ENCODE data around the gene NTN3.

DNA sequence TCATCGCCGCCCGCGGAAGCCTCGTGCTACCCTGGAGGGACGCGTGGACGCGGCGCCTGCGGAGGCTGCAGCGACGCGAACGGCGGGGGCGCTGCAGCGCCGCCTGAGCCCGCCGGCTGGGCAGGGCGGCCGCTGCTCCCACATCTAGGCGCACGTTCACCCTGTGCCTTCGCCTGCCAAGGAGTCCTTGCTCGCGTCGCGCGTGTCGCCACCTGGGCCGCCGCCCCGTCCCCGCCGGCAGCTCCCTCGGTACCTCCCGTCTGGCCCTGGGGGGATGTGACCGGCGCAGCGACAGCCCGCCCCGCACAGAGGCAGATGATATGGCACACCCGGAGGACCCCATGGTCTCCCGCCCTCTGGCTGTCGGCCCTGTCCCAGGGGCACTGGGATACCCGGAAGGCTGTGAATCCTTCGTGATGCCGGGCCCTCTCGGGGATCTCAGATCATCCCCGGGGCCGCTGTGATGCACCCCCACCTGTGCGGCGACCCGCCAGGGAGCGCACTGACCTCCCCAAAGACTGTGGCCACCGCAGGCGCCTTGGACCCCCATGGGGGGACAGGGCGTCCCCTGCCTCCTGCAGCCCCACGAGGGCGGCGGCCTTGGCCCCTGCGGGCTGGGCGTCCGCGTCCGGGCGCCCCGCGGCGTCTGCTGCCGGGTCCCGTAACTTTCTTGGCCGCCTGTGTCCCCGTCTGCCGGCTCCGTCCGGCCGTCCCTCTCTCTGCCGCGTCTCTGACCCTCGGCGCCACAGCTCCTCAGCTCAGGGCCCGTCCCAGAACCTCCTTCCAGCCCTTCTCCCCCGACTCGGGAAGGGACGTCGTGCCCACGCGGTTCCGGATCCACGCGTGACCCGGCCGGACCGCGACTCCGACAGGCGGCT, 3.1 kb downstream of the NTN3 start:
- TF ChIP-seq, protein P1, sequence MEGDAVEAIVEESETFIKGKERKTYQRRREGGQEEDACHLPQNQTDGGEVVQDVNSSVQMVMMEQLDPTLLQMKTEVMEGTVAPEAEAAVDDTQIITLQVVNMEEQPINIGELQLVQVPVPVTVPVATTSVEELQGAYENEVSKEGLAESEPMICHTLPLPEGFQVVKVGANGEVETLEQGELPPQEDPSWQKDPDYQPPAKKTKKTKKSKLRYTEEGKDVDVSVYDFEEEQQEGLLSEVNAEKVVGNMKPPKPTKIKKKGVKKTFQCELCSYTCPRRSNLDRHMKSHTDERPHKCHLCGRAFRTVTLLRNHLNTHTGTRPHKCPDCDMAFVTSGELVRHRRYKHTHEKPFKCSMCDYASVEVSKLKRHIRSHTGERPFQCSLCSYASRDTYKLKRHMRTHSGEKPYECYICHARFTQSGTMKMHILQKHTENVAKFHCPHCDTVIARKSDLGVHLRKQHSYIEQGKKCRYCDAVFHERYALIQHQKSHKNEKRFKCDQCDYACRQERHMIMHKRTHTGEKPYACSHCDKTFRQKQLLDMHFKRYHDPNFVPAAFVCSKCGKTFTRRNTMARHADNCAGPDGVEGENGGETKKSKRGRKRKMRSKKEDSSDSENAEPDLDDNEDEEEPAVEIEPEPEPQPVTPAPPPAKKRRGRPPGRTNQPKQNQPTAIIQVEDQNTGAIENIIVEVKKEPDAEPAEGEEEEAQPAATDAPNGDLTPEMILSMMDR (IDR thresholded peaks at IDR 0.05) = peak; percentile 80
- TF ChIP-seq ZFX (IDR thresholded peaks at IDR 0.05; ENCODE audit: borderline replicate concordance) = no peak

All from 22Rv1 (cell line).